HG02759 (cell line): ENCODE data around the gene PPARD.

ENCODE experiments used
- ATAC-seq: cut with Tn5 transposase; IDR thresholded peaks from one replicate; pipeline ENCODE4 v1.9.1; 2021; ENCODE audit warnings: mild to moderate bottlenecking, moderate library complexity; ENCODE audit not compliant: unreplicated experiment

Gene PPARD

GRCh38 chr6:35354361-35355135 lies 12.2 kb downstream of the PPARD start:
- no peak for ATAC-seq

- no peak for ATAC-seq
Measured at GRCh38 chr6:35356391-35356790, 14.0 kb downstream of the PPARD start.

DNA sequence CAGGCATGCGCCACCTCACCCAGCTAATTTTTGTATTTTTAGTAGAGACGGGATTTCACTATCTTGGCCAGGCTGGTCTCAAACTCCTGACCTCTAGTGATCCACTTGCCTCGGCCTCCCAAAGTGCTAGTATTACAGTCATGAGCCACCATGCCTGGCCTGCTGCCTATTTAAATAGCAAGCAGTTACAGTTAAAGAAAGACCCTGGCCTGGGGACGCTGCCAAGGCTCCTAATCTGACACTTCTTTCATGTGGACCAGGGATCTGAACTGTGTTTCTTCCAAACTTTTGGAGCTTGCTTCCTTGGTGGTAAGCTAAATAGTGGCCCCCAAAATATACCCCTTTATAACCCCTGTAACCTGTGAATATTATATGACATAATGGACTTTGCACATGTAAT lies 15.3 kb downstream of the PPARD start:
- ATAC-seq, result no peak

GRCh38 chr6:35358086-35358485 lies 15.7 kb downstream of the PPARD start:
- no peak for ATAC-seq

GRCh38 chr6:35359346-35359743 lies 17.0 kb downstream of the PPARD start:
- no peak for ATAC-seq

DNA sequence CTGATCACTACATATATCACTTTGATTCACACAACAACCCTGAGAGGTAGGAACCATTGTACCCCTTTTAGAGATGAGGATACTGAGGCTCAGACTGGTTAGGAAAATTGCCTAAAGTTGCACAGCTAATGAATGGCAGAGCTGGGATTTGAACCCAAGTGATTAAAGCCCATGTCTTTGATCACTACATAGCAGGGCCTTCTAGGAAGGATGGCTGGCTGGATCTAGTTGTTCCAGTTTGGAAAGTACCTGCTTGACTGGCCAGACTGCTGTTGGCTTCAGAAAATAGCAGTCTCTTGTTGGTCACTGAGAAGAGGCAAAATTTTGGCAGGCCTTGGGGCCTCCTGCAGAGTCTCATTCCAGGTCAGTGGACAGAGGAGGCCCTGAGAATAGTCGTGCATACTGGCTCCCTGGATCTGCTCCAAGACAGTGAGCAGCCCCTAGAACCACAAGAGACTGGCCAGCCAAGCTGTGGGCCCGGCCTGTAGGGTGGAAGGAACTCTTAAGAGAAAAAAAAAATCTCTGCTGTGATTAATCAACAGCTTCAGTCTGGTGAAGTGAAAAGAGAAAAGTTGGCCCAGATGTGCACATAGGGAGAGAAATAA lies 17.5 kb downstream of the PPARD start:
- ATAC-seq, result no peak

DNA sequence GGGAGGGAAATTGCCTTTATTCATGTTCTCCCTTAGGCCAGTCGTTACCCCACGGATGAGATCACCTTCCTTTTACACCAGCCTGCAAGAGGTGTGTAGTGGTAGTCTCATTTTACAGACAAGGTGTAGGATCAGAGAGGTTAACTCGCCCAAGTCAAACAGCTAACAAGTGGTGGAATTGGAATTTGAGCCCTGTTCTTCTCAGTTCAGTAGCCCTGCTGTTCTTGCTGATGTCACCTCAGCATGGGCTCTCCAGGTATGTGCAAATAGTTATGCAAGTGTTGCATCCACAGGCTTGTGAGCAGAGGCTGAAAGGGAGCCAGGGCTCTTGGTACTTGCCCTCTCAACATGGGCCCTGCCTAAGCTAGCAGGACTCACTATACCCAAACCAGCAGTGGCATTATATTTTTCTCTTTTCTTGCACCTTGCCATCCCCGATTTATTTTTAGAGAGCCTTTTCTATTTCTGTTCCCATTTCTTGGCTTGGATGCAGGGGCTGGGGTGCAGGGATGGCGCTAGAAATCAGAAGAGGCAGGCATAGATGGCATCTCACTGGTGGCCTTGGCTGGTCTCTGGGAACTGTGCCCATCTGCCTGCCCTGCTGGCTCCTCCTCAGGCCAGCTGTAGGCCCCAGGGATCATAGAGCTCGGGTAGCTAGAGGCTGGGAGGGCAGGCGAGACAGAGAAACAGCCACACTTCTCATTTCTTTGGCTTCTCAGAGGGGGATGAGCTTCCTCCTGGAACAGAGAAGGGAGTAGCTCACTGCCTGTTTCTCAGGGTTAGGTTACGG lies 18.2 kb downstream of the PPARD start:
- no peak for ATAC-seq

DNA sequence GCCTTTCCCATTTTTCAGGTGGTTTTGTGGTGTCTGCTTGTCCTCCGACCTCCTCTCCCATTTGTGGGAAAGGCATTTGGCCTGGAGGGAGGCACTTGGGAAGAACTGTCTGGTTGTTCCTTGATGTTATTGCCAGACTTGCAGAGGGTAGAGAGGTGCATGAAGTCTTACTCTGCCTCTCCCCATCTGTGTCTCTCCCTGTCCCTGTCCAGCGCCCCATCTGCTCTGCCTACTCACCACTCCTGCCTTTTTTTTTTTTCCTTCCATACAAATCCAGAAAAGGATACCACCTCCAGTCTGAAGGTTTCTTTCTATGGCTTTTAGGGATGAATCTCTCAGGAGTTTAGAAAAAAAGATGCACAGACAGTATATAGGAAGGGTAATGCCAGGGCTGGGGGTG lies 19.8 kb downstream of the PPARD start:
- ATAC-seq, result no peak

DNA sequence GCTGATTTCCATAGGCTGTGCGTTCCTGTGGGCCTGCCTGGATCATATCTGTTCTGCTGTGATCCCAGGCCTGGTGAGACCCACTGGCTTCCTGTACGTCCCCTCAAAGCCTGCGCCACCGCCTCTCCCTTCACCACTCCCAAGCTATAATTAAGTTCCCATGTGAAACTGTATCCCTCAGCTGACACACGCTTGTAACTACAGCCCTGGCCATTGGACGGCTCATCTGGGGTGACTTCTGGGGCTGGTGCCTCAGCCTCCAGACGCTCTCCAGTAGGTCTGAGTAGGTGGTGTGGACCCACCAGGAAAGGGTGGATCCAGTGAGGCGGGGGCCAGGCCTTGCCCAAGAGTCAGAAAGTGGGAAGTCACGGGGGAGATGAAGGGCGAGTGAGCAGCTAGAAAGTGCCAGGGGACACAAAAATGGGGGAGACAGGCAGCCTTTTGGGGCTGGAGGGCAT lies 21.0 kb downstream of the PPARD start:
- ATAC-seq, result no peak

GRCh38 chr6:35365594-35366203 lies 23.3 kb downstream of the PPARD start:
- no peak for ATAC-seq

DNA sequence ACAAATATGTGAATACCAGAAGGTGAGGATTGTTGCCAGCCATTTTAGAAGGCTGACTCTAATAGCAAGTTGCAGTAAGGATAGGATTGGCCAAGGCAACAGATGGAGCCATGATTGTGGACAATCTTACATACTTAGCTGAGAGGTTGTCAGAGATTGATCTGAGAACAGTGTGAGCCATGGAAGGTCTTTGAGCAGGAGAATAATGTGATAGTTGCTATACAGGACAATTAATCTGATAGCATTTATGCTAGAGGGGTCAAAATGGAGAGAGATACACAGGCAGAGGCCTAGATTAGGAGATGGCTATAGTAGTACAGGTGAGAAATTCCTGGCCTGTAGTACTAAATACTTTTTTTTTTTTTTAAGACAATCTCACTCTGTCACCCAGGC lies 23.8 kb downstream of the PPARD start:
- no peak for ATAC-seq

DNA sequence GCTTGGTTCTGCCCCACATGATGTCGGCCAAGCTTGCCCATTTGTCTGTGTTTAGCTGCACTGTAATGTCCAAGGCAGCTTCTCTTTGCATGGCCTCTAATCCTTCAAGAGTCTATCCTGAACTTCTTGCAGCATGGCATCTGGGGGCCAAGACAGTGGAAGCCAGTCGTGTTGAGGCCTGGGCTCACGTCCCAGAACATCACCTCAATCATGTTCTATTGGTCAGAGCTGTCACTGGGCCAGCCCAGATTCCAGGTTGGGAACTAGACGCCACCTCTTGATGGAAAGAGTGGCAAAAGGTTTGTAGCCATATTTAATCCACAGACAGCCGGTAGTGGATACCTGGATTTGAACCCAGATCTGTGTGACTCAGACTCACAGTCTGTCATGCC lies 25.3 kb downstream of the PPARD start:
- no peak for ATAC-seq

DNA sequence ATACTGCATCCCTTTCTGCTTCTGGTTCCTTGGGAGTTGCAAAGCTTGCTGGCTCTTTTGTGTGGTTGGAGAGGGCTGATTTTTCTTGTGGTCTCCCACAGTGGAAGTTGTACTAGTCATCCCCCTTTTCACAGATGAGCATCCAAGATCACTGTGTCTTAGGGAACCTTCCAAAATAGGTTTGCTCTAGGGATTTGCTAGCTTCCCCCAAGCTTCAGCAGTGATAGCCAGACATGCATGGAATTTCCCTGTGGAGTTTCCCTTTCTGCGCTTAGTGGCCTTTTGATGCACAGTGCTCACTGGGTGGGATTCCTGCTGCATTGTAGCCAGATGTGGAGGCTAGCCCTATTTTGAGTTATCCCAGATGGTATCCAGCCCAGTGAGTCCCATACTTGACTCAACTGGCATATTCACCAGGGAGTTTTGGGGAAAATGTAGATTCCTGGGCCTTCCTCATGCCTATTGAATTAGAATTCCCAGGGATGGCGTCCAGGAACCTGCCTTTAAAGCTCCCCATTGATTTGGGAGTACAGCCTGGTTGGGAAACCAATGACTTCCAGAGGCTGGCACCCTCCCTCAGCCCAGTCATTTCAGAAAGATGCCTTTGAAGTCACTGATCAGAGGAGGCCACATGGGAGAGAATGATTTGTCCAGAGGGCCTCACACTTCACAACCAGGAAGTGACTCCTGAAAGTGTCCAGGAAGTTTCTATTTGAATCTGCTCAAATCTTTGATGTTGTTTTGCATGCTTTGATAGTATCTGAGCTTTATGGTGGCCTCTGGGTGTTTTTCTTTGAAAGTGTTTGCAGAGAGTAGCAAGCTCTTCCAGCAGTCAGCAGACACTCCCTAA lies 25.9 kb downstream of the PPARD start:
- ATAC-seq, result no peak

DNA sequence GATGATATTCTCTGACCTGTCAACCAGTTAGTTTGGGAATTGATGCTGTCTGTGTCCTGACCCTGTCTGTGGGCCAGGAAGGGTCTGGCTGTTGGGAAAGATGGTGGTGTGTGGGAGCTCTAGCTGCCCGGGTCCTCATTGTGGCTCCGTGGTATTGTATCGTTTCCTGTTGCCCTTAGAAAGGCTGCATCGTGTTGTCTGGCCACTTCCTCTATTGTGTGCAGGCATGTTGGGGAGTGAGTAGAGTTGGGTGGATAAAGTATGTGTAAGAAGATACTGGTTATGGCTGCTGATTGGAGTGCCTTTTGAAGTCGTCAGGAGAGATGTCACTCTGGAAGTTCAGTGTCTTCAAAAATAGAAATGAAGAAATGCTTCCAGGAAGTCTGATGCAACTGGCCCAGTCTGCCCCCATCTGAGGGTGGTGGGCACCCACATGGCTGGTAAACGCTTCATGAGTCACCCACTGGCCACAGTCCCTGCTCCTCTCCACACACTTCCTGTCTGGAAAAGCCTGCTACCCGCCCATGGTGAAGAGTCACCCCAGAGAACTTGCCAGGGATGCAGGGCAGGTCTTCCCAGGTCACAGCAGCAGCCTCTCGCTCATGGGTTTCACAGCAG lies 27.9 kb downstream of the PPARD start:
- ATAC-seq, result peak; percentile 69

DNA sequence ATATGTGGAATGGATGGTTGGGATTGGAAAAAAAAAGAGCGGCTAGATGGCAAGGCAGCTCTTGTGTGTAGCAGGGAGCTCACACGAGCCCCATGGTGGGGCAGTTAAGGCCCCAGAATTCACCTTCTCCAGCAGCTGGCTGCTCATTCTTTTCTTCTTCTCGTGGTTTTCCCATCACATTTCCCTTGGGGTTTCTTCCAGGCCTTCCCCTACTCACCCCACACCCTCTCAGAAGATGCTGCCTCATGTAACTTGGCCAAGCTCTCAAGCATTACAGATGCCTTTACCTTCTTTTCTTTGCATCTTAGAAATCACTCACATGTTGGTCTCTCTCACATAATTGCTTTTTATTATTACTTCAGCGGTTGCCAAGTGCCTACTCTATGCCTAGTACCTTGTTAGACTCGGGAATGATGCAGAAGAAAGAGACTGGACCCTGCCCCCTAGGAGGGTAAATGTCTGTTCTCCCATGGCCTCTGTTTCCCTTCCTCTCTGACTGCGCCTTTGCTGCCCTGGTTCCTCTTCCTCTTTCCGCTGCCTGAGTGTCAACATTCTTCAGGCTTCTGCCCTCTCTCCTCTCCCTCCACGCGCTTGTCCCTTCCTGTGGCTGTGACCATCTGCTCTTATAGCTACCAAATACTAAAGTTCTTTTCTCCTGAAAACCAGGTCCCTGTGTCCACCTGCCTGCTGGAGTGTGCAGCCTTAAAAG lies 28.6 kb downstream of the PPARD start:
- peak; percentile 34 for ATAC-seq

DNA sequence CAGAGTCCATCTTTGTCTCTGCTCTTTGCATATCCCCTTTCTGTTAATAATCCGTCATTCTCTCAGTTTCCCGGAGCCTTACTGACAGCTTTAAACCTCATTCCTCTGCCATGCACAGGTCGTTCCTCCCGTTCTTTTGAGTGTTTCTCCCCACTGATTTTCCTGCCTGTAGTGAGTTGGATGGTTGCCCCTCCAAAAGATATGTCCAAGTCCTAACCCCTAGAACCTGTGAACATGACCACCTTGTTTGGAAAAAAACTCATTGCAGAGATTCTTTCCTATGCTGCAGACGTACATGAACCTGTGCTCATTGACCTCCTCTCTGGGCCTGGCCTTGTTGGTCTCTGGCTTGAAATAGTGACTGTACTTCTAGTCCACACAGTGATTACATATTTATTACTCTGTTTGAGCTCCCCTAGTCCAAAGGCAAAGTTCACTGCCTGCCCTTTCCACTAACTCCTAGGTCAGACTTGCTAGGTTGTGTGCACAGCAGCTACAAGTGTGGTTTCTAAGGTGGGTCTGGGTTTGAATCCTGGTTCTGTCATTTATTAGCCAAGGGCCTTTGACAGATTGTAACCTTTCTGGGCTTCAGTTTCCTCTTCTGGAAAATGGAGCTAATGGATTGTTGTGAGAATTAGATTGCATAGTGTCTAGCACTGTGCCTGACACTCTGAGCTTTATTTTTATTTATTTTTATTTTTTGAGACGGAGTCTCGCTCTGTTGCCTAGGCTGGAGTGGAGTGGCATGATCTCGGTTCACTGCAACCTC lies 29.3 kb downstream of the PPARD start:
- no peak for ATAC-seq

DNA sequence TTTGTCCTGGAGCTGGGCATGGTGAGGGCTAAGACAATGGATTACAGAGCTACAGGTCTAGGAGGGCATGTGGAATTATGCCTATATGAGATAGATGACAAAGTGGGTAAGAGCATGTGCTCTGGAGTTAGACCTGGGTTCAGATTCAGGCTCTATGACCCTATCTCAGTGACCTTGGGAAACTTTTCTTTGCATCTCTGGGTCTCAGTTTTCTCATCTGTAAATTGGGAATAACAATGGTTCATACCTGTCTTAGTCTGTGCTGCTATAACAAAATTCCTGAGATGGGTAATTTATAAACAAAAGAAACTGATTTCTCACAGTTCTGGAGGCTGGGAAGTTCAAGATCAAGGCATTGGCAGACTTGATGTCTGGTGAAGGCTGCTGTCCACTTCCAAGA lies 30.3 kb downstream of the PPARD start:
- no peak for ATAC-seq

DNA sequence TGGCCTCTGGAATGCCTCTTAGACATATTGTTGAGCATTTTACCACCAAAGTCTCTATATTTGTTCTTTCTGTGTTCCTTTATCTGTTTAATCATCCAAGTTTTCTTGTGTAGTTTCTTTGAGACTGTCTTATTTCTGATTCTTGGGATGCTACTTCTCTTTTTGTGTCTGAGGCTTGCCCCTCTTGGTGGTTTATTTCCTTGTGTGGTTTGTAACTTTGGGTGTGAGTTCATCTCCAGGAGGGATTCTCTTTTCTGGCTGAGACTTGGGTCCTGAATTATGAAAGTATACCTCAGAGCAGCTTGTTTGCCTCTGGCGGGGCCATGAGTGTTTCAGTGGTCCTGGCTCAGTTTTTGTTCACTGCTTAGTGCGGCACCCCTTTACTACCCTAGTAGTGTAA lies 33.9 kb downstream of the PPARD start:
- ATAC-seq, result no peak

GRCh38 chr6:35377002-35377401 lies 34.6 kb downstream of the PPARD start:
- no peak for ATAC-seq
